Measurements from ENCODE around the gene KLLN.
"Not testable (repeated sequence)": the region's sequence is repeated elsewhere in the genome, so short reads cannot be mapped to it uniquely, and the experiment has no call there.

- not testable (repeated sequence) for TF ChIP-seq CTCF, POLR2A (IDR thresholded peaks at IDR 0.05)
Measured at GRCh38 chr10:87897957-87898356, 34.6 kb upstream of the KLLN start.

Data from breast epithelium (tissue), 3 donors.